ENCODE data around the gene NAT16.

- TF ChIP-seq CTCF (conservative IDR thresholded peaks at IDR 0.05; ENCODE audit: low read depth, low read length) (no peak), FOS (IDR thresholded peaks at IDR 0.05; ENCODE audit: low read depth, low read length) (no peak), POLR2A (IDR thresholded peaks at IDR 0.05; ENCODE audit: low read depth, low read length) (no peak), CHD1 (IDR thresholded peaks at IDR 0.05; ENCODE audit: low read depth, low read length) (no peak), MXI1 (IDR thresholded peaks at IDR 0.05; ENCODE audit: borderline replicate concordance, low read depth, low read length) (no peak), USF2 (IDR thresholded peaks at IDR 0.05; ENCODE audit: low read depth, low read length) (no peak), BHLHE40 (IDR thresholded peaks at IDR 0.05; ENCODE audit: low read depth, low read length) (no peak), RAD21 (IDR thresholded peaks at IDR 0.05; ENCODE audit: low read length) (no peak)
Measured at GRCh38 chr7:101225650-101226049, 45.6 kb upstream of the NAT16 start.
